Lung (tissue), 12 donors: ENCODE measurements around the gene BAZ2A. TPM values are rescaled to one million over a fixed set of nuclear protein-coding genes. Genes with fewer than 3 reads are reported as not detected.

ENCODE experiments used
- ATAC-seq: fragments of 200-7000 bp; cut with Tn5 transposase; one replicate; pipeline ENCODE4 v1.9.1; 2020; ENCODE audit warnings: moderate number of reproducible peaks; ENCODE audit not compliant: insufficient read depth, low FRiP score
- DNase-seq, 3 donors: peaks; one replicate each; pipeline ENCODE4 v3.0.0-alpha.2; 2013 to 2017
- H3K27ac ChIP-seq, 2 donors: one replicate each; pipeline ENCODE4 v1.5.1; 2013; ENCODE audit warnings: mild to moderate bottlenecking in 2 of 2, moderate library complexity in 2 of 2, control low read depth in 1 of 2, inconsistent platforms in 1 of 2, low read depth in 1 of 2, low read length in 1 of 2
- H3K27me3 ChIP-seq, 3 donors: one replicate each; pipeline ENCODE4 v1.5.1; 2013; ENCODE audit warnings: low read length in 2 of 3; ENCODE audit not compliant: control insufficient read depth in 3 of 3, insufficient read depth in 3 of 3
- H3K36me3 ChIP-seq, 4 donors: one replicate each; pipeline ENCODE4 v1.5.1; 2013; ENCODE audit warnings: low read length in 4 of 4, mild to moderate bottlenecking in 1 of 4, moderate library complexity in 1 of 4; ENCODE audit not compliant: control insufficient read depth in 4 of 4, insufficient read depth in 4 of 4
- H3K4me1 ChIP-seq, 5 donors: one replicate each; pipeline ENCODE4 v1.5.1; 2013; ENCODE audit warnings: low read length in 5 of 5, mild to moderate bottlenecking in 2 of 5, moderate library complexity in 1 of 5; ENCODE audit not compliant: control insufficient read depth in 5 of 5, insufficient read depth in 5 of 5
- H3K4me3 ChIP-seq: one replicate; pipeline ENCODE4 v1.5.1; 2013; ENCODE audit warnings: mild to moderate bottlenecking, control low read depth, moderate library complexity
- H3K9ac ChIP-seq, 2 donors: one replicate each; pipeline ENCODE4 v1.5.1; 2013; ENCODE audit warnings: low read length in 2 of 2, control low read depth in 1 of 2; ENCODE audit not compliant: insufficient read depth in 1 of 2
- H3K9me3 ChIP-seq, 4 donors: one replicate each; pipeline ENCODE4 v1.5.1; 2013; ENCODE audit warnings: low read length in 3 of 4, mild to moderate bottlenecking in 1 of 4, moderate library complexity in 1 of 4; ENCODE audit not compliant: control insufficient read depth in 4 of 4, insufficient read depth in 3 of 4
- CTCF ChIP-seq: IDR thresholded peaks from 2 replicates; pipeline ENCODE4 v1.5.1; 2012; ENCODE audit warnings: mild to moderate bottlenecking; ENCODE audit errors: control extremely low read depth, extremely low read depth
- WGBS, 2 donors: extraction: QIAGEN DNeasy Blood & Tissue Kit; methylation state at CpG; one replicate each; pipeline ENCODE4 v1.1.7; 2013; 5-methylcytosine and 5-hydroxymethylcytosine counted together
- polyA plus RNA-seq, 2 donors: library from polyadenylated mRNA; stranded (reverse); fragments of 200-250 nt; gene quantifications; one replicate each; pipeline ENCODE4 v1.2.1, GENCODE V29; 2013
- total RNA-seq, 2 donors: library from RNA; depleted of rRNA in 1 of 2; stranded (reverse); fragments of >200 nt in 1 of 2; gene quantifications; one replicate each; pipeline ENCODE4 v1.2.1, GENCODE V29; 2014 to 2021
- donor health status: control.
- donor health status: control.
- donor health status: Bipolar disorder and iron deficiency.
- donor health status: healthy.
- donor health status: DM: yes; HTN: yes; CAD: no.

Gene BAZ2A
- total and polyA plus RNA-seq, 4 donors = 31.3 to 92.0 (median 60.5) TPM

GRCh38 chr12:56631790-56632700, 1.9 kb upstream of the BAZ2A start:
- DNase-seq (peak; percentile 54 to 81 (median 67)), ATAC-seq (no peak)
- Histone ChIP-seq H3K9me3 (no peaks in the 10 kb centered on the region), H3K4me3 (no peak overlapping the region), H3K36me3 (peaks cover 0 to 3% (median 1%) of the 10 kb centered on the region in 4 donors), H3K4me1 (peaks cover 15 to 61% (median 25%) of the 10 kb centered on the region in 5 donors), H3K27me3 (no peaks in the 10 kb centered on the region), H3K27ac (peak overlapping the region; percentile 11 to 62), H3K9ac (peak overlapping the region in 1 of 2 donors; percentile 51)
- WGBS, 2 donors = 3 to 5% methylated on average over 12 to 13 of the region's 13 CpGs
- TF ChIP-seq CTCF = no peak

GRCh38 chr12:56629459-56630179, 507 bp downstream of the BAZ2A start:
- H3K9me3 ChIP-seq = no peaks in the 10 kb centered on the region
- no peak for TF ChIP-seq CTCF
- ATAC-seq (peak; percentile 16), DNase-seq (peak in 2 of 3 donors; percentile 23 to 28)
- H3K27me3 ChIP-seq = no peaks in the 10 kb centered on the region
- H3K4me3 ChIP-seq = peak overlapping the region; percentile 98
- peaks cover 0 to 8% (median 1%) of the 10 kb centered on the region in 4 donors for H3K36me3 ChIP-seq
- WGBS, 2 donors = 0 to 1% methylated on average over 38 to 46 of the region's 46 CpGs
- peaks cover 17 to 44% (median 25%) of the 10 kb centered on the region in 5 donors for H3K4me1 ChIP-seq
- H3K9ac ChIP-seq = peak overlapping the region; percentile 18 to 86
- H3K27ac ChIP-seq = peak overlapping the region; percentile 77 to 83

GRCh38 chr12:56628671-56629458, 1.3 kb downstream of the BAZ2A start:
- peak overlapping the region; percentile 77 to 83 for H3K27ac ChIP-seq
- WGBS, 2 donors = 0% methylated on average over 18 of the region's 18 CpGs
- peaks cover 15 to 41% (median 25%) of the 10 kb centered on the region in 5 donors for H3K4me1 ChIP-seq
- no peak for TF ChIP-seq CTCF
- peak overlapping the region; percentile 18 to 86 for H3K9ac ChIP-seq
- H3K9me3 ChIP-seq = no peaks in the 10 kb centered on the region
- no peaks in the 10 kb centered on the region for H3K27me3 ChIP-seq
- ATAC-seq (peak; percentile 14), DNase-seq (peak; percentile 77 to 84 (median 82))
- H3K4me3 ChIP-seq = peak overlapping the region; percentile 98
- H3K36me3 ChIP-seq = peaks cover 0 to 8% (median 2%) of the 10 kb centered on the region in 4 donors
